Keratinocyte (primary cell): Measurements from ENCODE around the gene ZNF555. TPM values are rescaled to one million over a fixed set of nuclear protein-coding genes. Genes with fewer than 3 reads are reported as not detected.
A peak's percentile ranks its signal among the peaks of the same experiment; 100 is the strongest.

Source experiments
- DNase-seq: peaks from one replicate; pipeline ENCODE4 v3.0.0-alpha.2; 2011; ENCODE audit warnings: low read depth, missing footprints, low spot score
- FAIRE-seq: peaks from 2 replicates; lab custom pipeline; 2011; peaks lifted over from hg19 to GRCh38; lab: Jason Lieb, UNC
- H2AFZ ChIP-seq: 2 replicates; pipeline ENCODE4 v1.6.0; 2012; ENCODE audit warnings: low read length, control low read depth, inconsistent platforms; ENCODE audit not compliant: control insufficient read depth
- H3K27ac ChIP-seq: 2 replicates; pipeline ENCODE4 v1.5.1; 2011; ENCODE audit warnings: low read length; ENCODE audit not compliant: control insufficient read depth, insufficient read depth
- H3K27me3 ChIP-seq: 3 replicates; pipeline ENCODE4 v1.6.0; 2011; ENCODE audit warnings: low read length; ENCODE audit not compliant: control insufficient read depth, insufficient read depth; ENCODE audit errors: extremely low read depth
- H3K36me3 ChIP-seq, 2 experiments: 2 replicates in 1 of 2; 3 replicates in 1 of 2; pipeline ENCODE4 v1.5.1; 2011; ENCODE audit warnings: low read length in 2 of 2, mild to moderate bottlenecking in 1 of 2; ENCODE audit not compliant: control insufficient read depth in 2 of 2, insufficient read depth in 2 of 2; ENCODE audit errors: extremely low read depth in 1 of 2
- H3K4me1 ChIP-seq: 3 replicates; pipeline ENCODE4 v1.5.1; 2011; ENCODE audit warnings: low read length; ENCODE audit not compliant: control insufficient read depth, insufficient read depth; ENCODE audit errors: extremely low read depth
- H3K4me2 ChIP-seq: 3 replicates; pipeline ENCODE4 v1.6.0; 2011; ENCODE audit warnings: low read depth, low read length; ENCODE audit not compliant: control insufficient read depth, insufficient read depth; ENCODE audit errors: extremely low read depth
- H3K4me3 ChIP-seq, 3 experiments: fragments of 200-600 bp in 1 of 3; sonication (generic) in 1 of 3; 2 replicates in 2 of 3; 3 replicates in 1 of 3; pipeline ENCODE4 v1.5.1; 2011 to 2016; ENCODE audit warnings: low read length in 3 of 3, mild to moderate bottlenecking in 3 of 3, control low read depth in 2 of 3, inconsistent platforms in 1 of 3, low read depth in 1 of 3, mixed read lengths in 1 of 3, mixed run types in 1 of 3, moderate library complexity in 1 of 3; ENCODE audit not compliant: control insufficient read depth in 2 of 3, insufficient read depth in 2 of 3; ENCODE audit errors: extremely low read depth in 1 of 3
- H3K79me2 ChIP-seq: 2 replicates; pipeline ENCODE4 v1.6.0; 2012; ENCODE audit warnings: low read length; ENCODE audit not compliant: control insufficient read depth, insufficient read depth
- H3K9ac ChIP-seq: 3 replicates; pipeline ENCODE4 v1.6.0; 2011; ENCODE audit warnings: low read length; ENCODE audit not compliant: control insufficient read depth, insufficient read depth; ENCODE audit errors: extremely low read depth
- H3K9me1 ChIP-seq: 3 replicates; pipeline ENCODE4 v1.6.0; 2011; ENCODE audit warnings: low read length; ENCODE audit not compliant: control insufficient read depth, insufficient read depth; ENCODE audit errors: extremely low read depth
- H3K9me3 ChIP-seq: 2 replicates; pipeline ENCODE4 v1.5.1; 2012; ENCODE audit warnings: low read depth, low read length; ENCODE audit not compliant: control insufficient read depth
- H4K20me1 ChIP-seq: 3 replicates; pipeline ENCODE4 v1.6.0; 2011; ENCODE audit warnings: low read length; ENCODE audit not compliant: control insufficient read depth, insufficient read depth; ENCODE audit errors: extremely low read depth
- EZH2 ChIP-seq: IDR thresholded peaks from one replicate; pipeline ENCODE4 v1.6.1; 2012; ENCODE audit warnings: inconsistent platforms, mild to moderate bottlenecking, low read length, moderate library complexity
- dilution Hi-C: fragments of 300-500 bp; cut with MboI; formaldehyde crosslinking; loops from one replicate; pipeline ENCODE4 v1.7.0; 2020; ENCODE audit warnings: low sequenced_read_pairs; ENCODE audit not compliant: extremely low pct_ligation_motif_present
- polyA plus RNA-seq, 5 experiments: library from polyadenylated mRNA; depleted of rRNA in 3 of 5; stranded (reverse) in 3 of 5; stranded (forward) in 1 of 5; unstranded in 1 of 5; fragments of >200 nt; gene quantifications; 1 replicate in 1 of 5; 2 replicates in 3 of 5; 3 replicates in 1 of 5; pipeline versions ENCODE4 v1.2.1 to v1.2.3, GENCODE V29; 2011 to 2012; ENCODE audit warnings: missing spikeins in 2 of 5, low read depth in 1 of 5, low replicate concordance in 1 of 5
- TF ChIP-seq, protein P1 (sequence below), 3 experiments: IDR thresholded peaks in 1 of 3; conservative IDR thresholded peaks in 1 of 3; optimal IDR thresholded peaks in 1 of 3; 2 replicates in 2 of 3; 3 replicates in 1 of 3; pipeline versions ENCODE3 to v1.5.1; 2011; ENCODE audit warnings: low read length in 3 of 3, mild to moderate bottlenecking in 3 of 3, moderate library complexity in 2 of 3, control low read depth in 1 of 3, inconsistent platforms in 1 of 3; ENCODE audit not compliant: insufficient read depth in 2 of 3; ENCODE audit errors: extremely low read depth in 1 of 3

The ZNF555 gene
- polyA plus RNA-seq, 1 donor (not counting 4 experiments of a cell fraction or from before 2014, with no cell fraction given): 4.3 TPM

DNA sequence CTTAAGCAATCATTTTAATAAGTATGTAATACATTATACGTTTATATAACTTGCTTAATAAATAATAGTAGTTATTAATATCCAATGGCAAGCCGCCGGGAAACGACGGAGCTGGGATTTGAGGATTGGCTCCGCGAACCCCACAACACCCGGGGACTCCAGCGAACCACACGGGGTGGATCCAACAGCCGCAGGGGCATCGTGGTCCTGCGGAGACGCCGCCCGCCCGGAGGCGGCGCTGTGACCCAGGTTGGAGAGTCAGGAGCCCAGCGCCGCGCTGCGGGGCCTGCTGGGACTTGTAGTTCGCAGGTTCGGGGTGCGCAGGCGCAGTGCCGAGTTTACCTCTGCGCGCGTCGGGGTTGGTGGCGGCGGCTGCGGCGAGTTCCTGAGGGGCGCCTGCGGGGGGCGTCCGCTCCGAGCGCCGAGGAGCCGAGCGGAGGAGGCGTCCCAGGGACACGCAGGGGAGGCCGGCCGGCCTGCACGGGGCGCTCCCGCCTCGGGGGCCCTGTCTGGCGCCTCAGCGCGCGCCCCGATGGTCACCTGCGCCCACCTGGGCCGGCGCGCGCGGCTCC is 21.6 kb upstream of the ZNF555 start, which contains the start of gene ZNF554:
ZNF554 (plus strand) TSS at position 329 of the 572 bp plus-strand sequence; CDS start at position 533, 204 bp downstream.
- dilution Hi-C loops: no loop called here
- H3K4me2 ChIP-seq: peak within 1 kb of the TSS; percentile 92
- no peaks in the 10 kb centered on the region for H4K20me1 ChIP-seq
- DNase-seq: peak; percentile 84
- H3K9me1 ChIP-seq: no peaks in the 10 kb centered on the region
- H3K4me3 ChIP-seq: peak within 1 kb of the TSS; percentile 86 to 91 (median 87)
- H2AFZ ChIP-seq: peak within 1 kb of the TSS; percentile 75
- no peaks in the 10 kb centered on the region for H3K9me3 ChIP-seq
- H3K36me3 ChIP-seq: peaks cover 0 to 3% of the 10 kb centered on the region in 2 experiments
- no peak for FAIRE-seq
- peaks cover 4% of the 10 kb centered on the region for H3K79me2 ChIP-seq
- H3K27ac ChIP-seq: peak within 1 kb of the TSS; percentile 8
- peaks cover 7% of the 10 kb centered on the region for H3K4me1 ChIP-seq
- H3K9ac ChIP-seq: peak within 1 kb of the TSS; percentile 77
- no peaks in the 10 kb centered on the region for H3K27me3 ChIP-seq
- TF ChIP-seq, protein P1, sequence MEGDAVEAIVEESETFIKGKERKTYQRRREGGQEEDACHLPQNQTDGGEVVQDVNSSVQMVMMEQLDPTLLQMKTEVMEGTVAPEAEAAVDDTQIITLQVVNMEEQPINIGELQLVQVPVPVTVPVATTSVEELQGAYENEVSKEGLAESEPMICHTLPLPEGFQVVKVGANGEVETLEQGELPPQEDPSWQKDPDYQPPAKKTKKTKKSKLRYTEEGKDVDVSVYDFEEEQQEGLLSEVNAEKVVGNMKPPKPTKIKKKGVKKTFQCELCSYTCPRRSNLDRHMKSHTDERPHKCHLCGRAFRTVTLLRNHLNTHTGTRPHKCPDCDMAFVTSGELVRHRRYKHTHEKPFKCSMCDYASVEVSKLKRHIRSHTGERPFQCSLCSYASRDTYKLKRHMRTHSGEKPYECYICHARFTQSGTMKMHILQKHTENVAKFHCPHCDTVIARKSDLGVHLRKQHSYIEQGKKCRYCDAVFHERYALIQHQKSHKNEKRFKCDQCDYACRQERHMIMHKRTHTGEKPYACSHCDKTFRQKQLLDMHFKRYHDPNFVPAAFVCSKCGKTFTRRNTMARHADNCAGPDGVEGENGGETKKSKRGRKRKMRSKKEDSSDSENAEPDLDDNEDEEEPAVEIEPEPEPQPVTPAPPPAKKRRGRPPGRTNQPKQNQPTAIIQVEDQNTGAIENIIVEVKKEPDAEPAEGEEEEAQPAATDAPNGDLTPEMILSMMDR (optimal IDR thresholded peaks at IDR 0.05 in 1 of 3, IDR thresholded peaks at IDR 0.05 in 1 of 3, conservative IDR thresholded peaks at IDR 0.05 in 1 of 3; ENCODE audit: extremely low read depth in 1 of 3, insufficient read depth in 2 of 3, low read length in 3 of 3): peak; percentile 84 to 98 (median 91)
- TF ChIP-seq EZH2: no peak

DNA sequence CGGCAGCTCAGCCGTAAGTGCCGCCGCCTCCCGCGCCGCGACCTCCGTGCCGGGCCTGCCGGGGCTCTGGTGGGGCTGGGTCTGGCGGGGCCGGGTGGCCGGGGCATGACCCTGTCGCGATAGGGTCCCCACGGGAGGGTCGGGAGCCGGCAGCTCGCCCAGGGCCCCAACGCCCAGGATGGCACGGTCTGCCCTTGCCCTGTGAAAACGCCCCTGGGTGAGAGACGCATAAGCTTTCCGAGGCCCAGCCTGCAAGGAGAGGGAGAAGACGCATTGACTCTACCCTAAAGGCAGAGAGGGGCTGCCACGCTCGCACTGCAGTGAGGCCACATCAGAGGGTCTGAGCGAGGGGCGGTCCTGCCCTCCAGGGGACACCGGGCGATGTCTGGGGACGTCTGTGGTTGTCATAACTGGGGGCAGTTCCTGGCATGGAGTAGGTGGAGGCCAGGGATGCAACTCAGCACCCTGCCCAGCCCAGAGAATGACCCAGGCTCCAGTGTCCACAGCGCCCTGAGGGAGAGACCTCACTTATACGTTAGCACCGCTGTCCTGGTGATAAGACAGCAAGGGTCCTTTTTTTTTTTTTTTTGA is 21.1 kb upstream of the ZNF555 start:
- peaks cover 4% of the 10 kb centered on the region for H3K79me2 ChIP-seq
- no peak for FAIRE-seq
- H3K9ac ChIP-seq: peak overlapping the region; percentile 77
- H3K27me3 ChIP-seq: no peaks in the 10 kb centered on the region
- peaks cover 7% of the 10 kb centered on the region for H3K4me1 ChIP-seq
- H3K9me1 ChIP-seq: no peaks in the 10 kb centered on the region
- dilution Hi-C loops: no loop called here
- peak overlapping the region; percentile 92 for H3K4me2 ChIP-seq
- H4K20me1 ChIP-seq: no peaks in the 10 kb centered on the region
- no peaks in the 10 kb centered on the region for H3K9me3 ChIP-seq
- peak overlapping the region; percentile 75 for H2AFZ ChIP-seq
- peak overlapping the region; percentile 8 for H3K27ac ChIP-seq
- TF ChIP-seq, protein P1 (optimal IDR thresholded peaks at IDR 0.05 in 1 of 3, IDR thresholded peaks at IDR 0.05 in 1 of 3, conservative IDR thresholded peaks at IDR 0.05 in 1 of 3; ENCODE audit: extremely low read depth in 1 of 3, insufficient read depth in 2 of 3, low read length in 3 of 3): no peak
- no peak for TF ChIP-seq EZH2
- peaks cover 0 to 1% of the 10 kb centered on the region in 2 experiments for H3K36me3 ChIP-seq
- no peak for DNase-seq
- H3K4me3 ChIP-seq: peak overlapping the region; percentile 86 to 91 (median 87)
